SK-N-SH treated with all-trans-retinoic acid at 6 μM for 48 hours (cell line): ENCODE measurements around the gene LSS.

Experiments
- ATAC-seq: fragments of 200-7000 bp; cut with Tn5 transposase; 3 replicates; pipeline ENCODE4 v1.9.1; 2020; ENCODE audit warnings: mild to moderate bottlenecking, moderate library complexity
- ARNTL ChIP-seq: fragments of 450-650 bp; formaldehyde crosslinking; IDR thresholded peaks from 2 replicates; pipeline ENCODE4 v1.5.0; 2020; ENCODE audit warnings: low read depth, mild to moderate bottlenecking, moderate library complexity, borderline replicate concordance
- BACH2 ChIP-seq: fragments of 250-450 bp; sonication (Bioruptor Pico); IDR thresholded peaks from 2 replicates; pipeline ENCODE4 v1.9.0; 2021; ENCODE audit warnings: mild to moderate bottlenecking, borderline replicate concordance
- CREB5 ChIP-seq: fragments of 250-450 bp; sonication (Bioruptor Pico); IDR thresholded peaks from 2 replicates; pipeline ENCODE4 v1.5.1; 2020; ENCODE audit warnings: low read depth, mild to moderate bottlenecking, moderate library complexity
- CSDC2 ChIP-seq: fragments of 250-450 bp; sonication (Bioruptor Pico); IDR thresholded peaks from 2 replicates; pipeline ENCODE4 v1.5.0; 2020; ENCODE audit warnings: mild to moderate bottlenecking, moderate library complexity
- GLIS3 ChIP-seq: fragments of 250-450 bp; sonication (Bioruptor Pico); IDR thresholded peaks from 2 replicates; pipeline ENCODE4 v1.5.0; 2020; ENCODE audit warnings: mild to moderate bottlenecking, moderate library complexity
- OSR1 ChIP-seq: fragments of 250-450 bp; sonication (Bioruptor Pico); IDR thresholded peaks from 2 replicates; pipeline ENCODE4 v1.8.0; 2022; ENCODE audit warnings: moderate library complexity, mild to moderate bottlenecking, inconsistent platforms
- PATZ1 ChIP-seq: fragments of 250-450 bp; sonication (Bioruptor Pico); IDR thresholded peaks from 2 replicates; pipeline ENCODE4 v1.8.0; 2020; ENCODE audit warnings: mild to moderate bottlenecking, moderate library complexity, borderline replicate concordance
- PPARA ChIP-seq: fragments of 250-450 bp; sonication (Bioruptor Pico); IDR thresholded peaks from 2 replicates; pipeline ENCODE4 v1.5.0; 2020; ENCODE audit warnings: mild to moderate bottlenecking, borderline replicate concordance
- RARB ChIP-seq: fragments of 250-450 bp; sonication (Bioruptor Pico); IDR thresholded peaks from 2 replicates; pipeline ENCODE4 v1.8.0; 2021; ENCODE audit warnings: mild to moderate bottlenecking, moderate library complexity
- TCF4 ChIP-seq: fragments of 250-450 bp; sonication (Bioruptor Pico); IDR thresholded peaks from 2 replicates; pipeline ENCODE4 v1.8.0; 2021; ENCODE audit warnings: mild to moderate bottlenecking, moderate library complexity, borderline replicate concordance
- TOX ChIP-seq: fragments of 250-450 bp; sonication (Bioruptor Pico); IDR thresholded peaks from 2 replicates; pipeline ENCODE4 v1.8.0; 2021; ENCODE audit warnings: mild to moderate bottlenecking, moderate library complexity, borderline replicate concordance
- ZFP3 ChIP-seq: fragments of 250-450 bp; sonication (Bioruptor Pico); IDR thresholded peaks from 2 replicates; pipeline ENCODE4 v1.5.0; 2020; ENCODE audit warnings: mild to moderate bottlenecking, moderate library complexity
- ZFP30 ChIP-seq: fragments of 450-650 bp; formaldehyde crosslinking; IDR thresholded peaks from 2 replicates; pipeline ENCODE4 v1.5.0; 2022; ENCODE audit warnings: mild to moderate bottlenecking, moderate library complexity
- ZNF70 ChIP-seq: fragments of 450-650 bp; formaldehyde crosslinking; IDR thresholded peaks from 2 replicates; pipeline ENCODE4 v1.5.0; 2020; ENCODE audit warnings: mild to moderate bottlenecking, moderate library complexity
- ZNF8 ChIP-seq: fragments of 450-650 bp; formaldehyde crosslinking; IDR thresholded peaks from 2 replicates; pipeline ENCODE4 v1.5.0; 2020; ENCODE audit warnings: mild to moderate bottlenecking, moderate library complexity
- TF ChIP-seq, protein P1 (sequence below): fragments of 250-450 bp; sonication (Bioruptor Pico); IDR thresholded peaks from 2 replicates; pipeline ENCODE4 v1.5.1; 2021; ENCODE audit warnings: mild to moderate bottlenecking, moderate library complexity

Gene LSS

DNA sequence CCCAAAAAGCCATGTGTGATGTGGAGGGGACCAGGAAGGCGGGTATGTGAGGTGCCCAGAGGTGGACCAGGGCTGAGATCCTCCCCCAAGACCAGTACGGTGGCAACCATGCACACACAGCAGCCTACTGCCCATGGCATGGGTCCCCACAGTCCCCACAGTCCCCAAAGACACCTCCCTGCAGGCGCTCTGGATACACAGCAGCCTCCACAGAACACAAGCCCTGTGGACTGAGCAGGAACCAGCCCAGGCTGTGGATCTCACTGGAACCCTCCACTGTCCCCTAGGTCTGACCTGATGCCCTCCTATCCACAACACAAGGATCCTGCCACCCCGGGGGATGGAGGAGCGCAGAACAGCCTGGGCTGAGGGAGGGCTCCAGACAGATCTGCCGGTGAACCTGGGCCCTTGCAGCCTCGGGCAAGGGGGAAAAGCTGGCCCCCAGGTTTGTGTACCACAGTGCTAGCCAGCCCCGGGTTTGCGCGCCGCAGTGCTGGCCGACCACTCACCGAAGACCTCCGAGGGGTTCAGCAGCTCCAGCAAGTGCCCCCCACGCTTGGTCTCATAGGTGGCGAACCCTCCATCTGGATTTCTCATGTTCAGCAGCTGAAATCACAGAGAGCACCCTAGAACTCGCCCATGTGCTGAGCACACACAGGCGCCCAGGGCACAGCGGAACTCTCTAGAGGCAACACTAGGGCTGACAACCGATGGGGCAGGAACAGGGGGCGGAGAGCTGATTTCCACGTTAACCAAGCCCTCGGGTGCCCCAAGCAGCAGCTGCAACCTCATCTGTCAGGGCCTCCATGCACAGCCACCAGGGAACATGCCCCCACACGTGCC lies 22.2 kb downstream of the LSS start:
- ATAC-seq = no peak
- TF ChIP-seq TCF4 (no peak), ARNTL (CRISPR knock-in tag) (no peak), OSR1 (CRISPR knock-in tag) (no peak), ZFP3 (CRISPR knock-in tag) (no peak), GLIS3 (no peak), ZFP30 (CRISPR knock-in tag) (no peak), CREB5 (no peak), ZNF8 (CRISPR knock-in tag) (no peak), TOX (no peak), PATZ1 (CRISPR knock-in tag) (no peak)
- TF ChIP-seq, protein P1, sequence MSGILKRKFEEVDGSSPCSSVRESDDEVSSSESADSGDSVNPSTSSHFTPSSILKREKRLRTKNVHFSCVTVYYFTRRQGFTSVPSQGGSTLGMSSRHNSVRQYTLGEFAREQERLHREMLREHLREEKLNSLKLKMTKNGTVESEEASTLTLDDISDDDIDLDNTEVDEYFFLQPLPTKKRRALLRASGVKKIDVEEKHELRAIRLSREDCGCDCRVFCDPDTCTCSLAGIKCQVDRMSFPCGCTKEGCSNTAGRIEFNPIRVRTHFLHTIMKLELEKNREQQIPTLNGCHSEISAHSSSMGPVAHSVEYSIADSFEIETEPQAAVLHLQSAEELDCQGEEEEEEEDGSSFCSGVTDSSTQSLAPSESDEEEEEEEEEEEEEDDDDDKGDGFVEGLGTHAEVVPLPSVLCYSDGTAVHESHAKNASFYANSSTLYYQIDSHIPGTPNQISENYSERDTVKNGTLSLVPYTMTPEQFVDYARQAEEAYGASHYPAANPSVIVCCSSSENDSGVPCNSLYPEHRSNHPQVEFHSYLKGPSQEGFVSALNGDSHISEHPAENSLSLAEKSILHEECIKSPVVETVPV (CRISPR knock-in tag) = no peak

DNA sequence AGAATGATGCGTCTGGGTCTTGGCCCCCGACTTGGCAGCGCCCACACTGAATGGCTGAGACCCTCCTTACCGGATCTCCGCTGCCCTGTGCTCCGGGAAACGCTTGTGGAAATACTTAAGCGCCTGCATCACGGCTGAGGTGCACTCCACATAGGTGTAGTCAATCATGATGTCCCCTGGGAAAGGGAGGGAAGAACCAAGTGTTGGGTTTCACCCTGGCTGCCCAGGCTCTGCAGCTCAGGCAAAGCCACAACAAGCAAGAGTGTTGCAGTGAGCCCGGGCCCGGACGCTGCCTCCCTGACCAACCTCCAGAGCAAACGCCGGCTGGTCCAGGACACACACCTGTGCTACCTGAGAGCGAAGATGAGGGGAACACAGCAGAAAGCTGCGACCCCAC lies 22.8 kb downstream of the LSS start:
- TF ChIP-seq BACH2 (CRISPR knock-in tag) = no peak
- TF ChIP-seq, protein P1 (CRISPR knock-in tag) = no peak
- TF ChIP-seq ZFP3 (CRISPR knock-in tag) = no peak
- TF ChIP-seq PPARA (CRISPR knock-in tag) = no peak
- no peak for TF ChIP-seq CREB5
- TF ChIP-seq ZFP30 (CRISPR knock-in tag) = no peak
- no peak for ATAC-seq

- no peak for ATAC-seq
- TF ChIP-seq ZNF70 (CRISPR knock-in tag) = no peak
Observed at GRCh38 chr21:46205166-46205565, 23.4 kb downstream of the LSS start.

DNA sequence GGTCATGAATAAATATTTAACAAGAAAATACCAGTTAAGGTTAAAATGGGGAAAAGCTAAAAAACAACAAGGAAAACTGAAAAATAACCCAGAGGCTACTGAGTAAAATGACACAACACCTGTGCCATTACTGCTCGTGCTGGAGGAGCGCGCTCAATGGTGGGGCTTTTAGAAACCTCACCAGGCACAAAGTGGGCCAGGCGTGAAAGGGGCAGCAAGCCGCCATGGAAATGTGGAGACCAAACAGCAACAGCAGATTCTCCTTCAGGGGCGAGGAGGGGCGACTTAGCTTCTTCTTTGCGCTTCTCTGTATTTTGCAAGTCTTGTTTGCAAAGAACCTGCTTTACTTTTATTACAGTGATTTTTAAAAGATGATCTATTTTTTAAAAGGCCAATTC lies 25.4 kb downstream of the LSS start:
- ATAC-seq = no peak

More for the DNA sequence above, 25.4 kb downstream of the LSS start:
- TF ChIP-seq ZNF8 (CRISPR knock-in tag) (no peak), CSDC2 (no peak), GLIS3 (no peak), PPARA (CRISPR knock-in tag) (no peak), ZNF70 (CRISPR knock-in tag) (no peak), RARB (CRISPR knock-in tag) (no peak)
- TF ChIP-seq, protein P1 (CRISPR knock-in tag) = no peak
- TF ChIP-seq, all 23 proteins: peak for 0
